Upper lobe of left lung (tissue), 4 donors: ENCODE results near the gene MRPS18A.

Experiments
- EP300 ChIP-seq, 4 donors: sonication (generic); formaldehyde crosslinking; IDR thresholded peaks; one replicate each; pipeline ENCODE4 v1.5.1; 2017; ENCODE audit warnings: antibody characterized with exemption in 4 of 4, control low read depth in 2 of 4
- POLR2A ChIP-seq, 4 donors: fragments of 450-650 bp; IDR thresholded peaks; one replicate each; pipeline ENCODE4 v1.5.1; 2016 to 2017; ENCODE audit warnings: antibody characterized with exemption in 4 of 4, mild to moderate bottlenecking in 2 of 4
- POLR2AphosphoS5 ChIP-seq, 2 donors: sonication (generic); formaldehyde crosslinking; IDR thresholded peaks; one replicate each; pipeline ENCODE4 v1.5.1; 2017; ENCODE audit warnings: antibody characterized with exemption in 2 of 2
- TF ChIP-seq, protein P1 (sequence below), 6 experiments: fragments of 450-650 bp in 4 of 6; fragments of 200-600 bp in 2 of 6; sonication (generic) in 2 of 6; IDR thresholded peaks; one replicate each; pipeline ENCODE4 v1.5.1; 2016 to 2019; ENCODE audit warnings: antibody characterized with exemption in 6 of 6

DNA sequence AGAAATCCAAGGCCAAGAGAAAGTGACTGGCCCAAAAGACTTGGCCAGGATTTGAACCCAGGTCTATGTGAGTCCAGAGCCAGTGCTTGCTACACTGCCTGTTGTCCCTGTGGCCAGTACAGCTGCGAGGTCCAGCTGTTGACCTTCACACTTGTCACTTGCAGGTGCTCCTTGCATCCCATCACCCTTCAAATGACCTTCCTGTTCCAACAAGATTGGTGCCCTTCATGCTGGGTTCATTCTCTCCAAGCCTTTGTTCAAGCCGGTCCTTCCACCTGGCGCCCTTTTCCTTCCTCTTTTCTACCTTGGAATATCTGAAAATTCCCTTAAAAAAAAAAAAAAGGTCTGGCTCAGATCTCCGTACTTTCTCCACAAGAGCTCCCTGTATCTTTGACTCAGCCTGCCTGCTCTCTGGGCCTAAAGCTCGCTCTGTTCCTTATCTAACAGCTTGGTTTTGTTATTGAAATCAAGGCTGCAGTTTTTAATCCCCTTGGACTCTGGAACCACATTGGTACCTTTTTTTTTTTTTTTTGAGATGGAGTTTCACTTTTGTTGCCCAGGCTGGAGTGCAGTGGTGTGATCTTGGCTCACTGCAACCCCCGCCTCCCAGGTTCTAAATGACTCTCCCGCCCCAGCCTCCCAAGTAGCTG lies 22.2 kb upstream of the MRPS18A start:
- TF ChIP-seq, protein P1, sequence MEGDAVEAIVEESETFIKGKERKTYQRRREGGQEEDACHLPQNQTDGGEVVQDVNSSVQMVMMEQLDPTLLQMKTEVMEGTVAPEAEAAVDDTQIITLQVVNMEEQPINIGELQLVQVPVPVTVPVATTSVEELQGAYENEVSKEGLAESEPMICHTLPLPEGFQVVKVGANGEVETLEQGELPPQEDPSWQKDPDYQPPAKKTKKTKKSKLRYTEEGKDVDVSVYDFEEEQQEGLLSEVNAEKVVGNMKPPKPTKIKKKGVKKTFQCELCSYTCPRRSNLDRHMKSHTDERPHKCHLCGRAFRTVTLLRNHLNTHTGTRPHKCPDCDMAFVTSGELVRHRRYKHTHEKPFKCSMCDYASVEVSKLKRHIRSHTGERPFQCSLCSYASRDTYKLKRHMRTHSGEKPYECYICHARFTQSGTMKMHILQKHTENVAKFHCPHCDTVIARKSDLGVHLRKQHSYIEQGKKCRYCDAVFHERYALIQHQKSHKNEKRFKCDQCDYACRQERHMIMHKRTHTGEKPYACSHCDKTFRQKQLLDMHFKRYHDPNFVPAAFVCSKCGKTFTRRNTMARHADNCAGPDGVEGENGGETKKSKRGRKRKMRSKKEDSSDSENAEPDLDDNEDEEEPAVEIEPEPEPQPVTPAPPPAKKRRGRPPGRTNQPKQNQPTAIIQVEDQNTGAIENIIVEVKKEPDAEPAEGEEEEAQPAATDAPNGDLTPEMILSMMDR (IDR thresholded peaks at IDR 0.05) = no peak
- TF ChIP-seq POLR2AphosphoS5 (IDR thresholded peaks at IDR 0.05) (peak in 1 of 2 donors; percentile 5), POLR2A (IDR thresholded peaks at IDR 0.05) (no peak), EP300 (IDR thresholded peaks at IDR 0.05) (no peak)
